SK-N-SH treated with all-trans-retinoic acid at 6 μM for 48 hours (cell line): ENCODE measurements around the gene PLEKHO1.

Source experiments
- ATAC-seq: fragments of 200-7000 bp; cut with Tn5 transposase; 3 replicates; pipeline ENCODE4 v1.9.1; 2020; ENCODE audit warnings: mild to moderate bottlenecking, moderate library complexity
- ARNTL ChIP-seq: fragments of 450-650 bp; formaldehyde crosslinking; IDR thresholded peaks from 2 replicates; pipeline ENCODE4 v1.5.0; 2020; ENCODE audit warnings: low read depth, mild to moderate bottlenecking, moderate library complexity, borderline replicate concordance
- BACH2 ChIP-seq: fragments of 250-450 bp; sonication (Bioruptor Pico); IDR thresholded peaks from 2 replicates; pipeline ENCODE4 v1.9.0; 2021; ENCODE audit warnings: mild to moderate bottlenecking, borderline replicate concordance
- CSDC2 ChIP-seq: fragments of 250-450 bp; sonication (Bioruptor Pico); IDR thresholded peaks from 2 replicates; pipeline ENCODE4 v1.5.0; 2020; ENCODE audit warnings: mild to moderate bottlenecking, moderate library complexity
- GLIS3 ChIP-seq: fragments of 250-450 bp; sonication (Bioruptor Pico); IDR thresholded peaks from 2 replicates; pipeline ENCODE4 v1.5.0; 2020; ENCODE audit warnings: mild to moderate bottlenecking, moderate library complexity
- ISL1 ChIP-seq: fragments of 250-450 bp; sonication (Bioruptor Pico); IDR thresholded peaks from 2 replicates; pipeline ENCODE4 v2.1.2; 2022; ENCODE audit warnings: mild to moderate bottlenecking, moderate library complexity
- TOX ChIP-seq: fragments of 250-450 bp; sonication (Bioruptor Pico); IDR thresholded peaks from 2 replicates; pipeline ENCODE4 v1.8.0; 2021; ENCODE audit warnings: mild to moderate bottlenecking, moderate library complexity, borderline replicate concordance
- ZNF70 ChIP-seq: fragments of 450-650 bp; formaldehyde crosslinking; IDR thresholded peaks from 2 replicates; pipeline ENCODE4 v1.5.0; 2020; ENCODE audit warnings: mild to moderate bottlenecking, moderate library complexity
- ZNF8 ChIP-seq: fragments of 450-650 bp; formaldehyde crosslinking; IDR thresholded peaks from 2 replicates; pipeline ENCODE4 v1.5.0; 2020; ENCODE audit warnings: mild to moderate bottlenecking, moderate library complexity
- TF ChIP-seq, protein P1 (sequence below): fragments of 250-450 bp; sonication (Bioruptor Pico); IDR thresholded peaks from 2 replicates; pipeline ENCODE4 v1.8.0; 2021; ENCODE audit warnings: low read depth, mild to moderate bottlenecking, moderate library complexity, borderline replicate concordance
- TF ChIP-seq, protein P2 (sequence below): fragments of 250-450 bp; sonication (Bioruptor Pico); IDR thresholded peaks from 2 replicates; pipeline ENCODE4 v1.5.1; 2021; ENCODE audit warnings: mild to moderate bottlenecking, moderate library complexity
- TF ChIP-seq, protein P3 (sequence below): fragments of 250-450 bp; sonication (Bioruptor Pico); IDR thresholded peaks from 2 replicates; pipeline ENCODE4 v1.8.0; 2020; ENCODE audit warnings: mild to moderate bottlenecking, moderate library complexity, borderline replicate concordance
- TF ChIP-seq, protein P4 (sequence below): fragments of 250-450 bp; sonication (Bioruptor Pico); IDR thresholded peaks from 2 replicates; pipeline ENCODE4 v1.5.0; 2020; ENCODE audit warnings: mild to moderate bottlenecking, moderate library complexity

The PLEKHO1 gene

DNA sequence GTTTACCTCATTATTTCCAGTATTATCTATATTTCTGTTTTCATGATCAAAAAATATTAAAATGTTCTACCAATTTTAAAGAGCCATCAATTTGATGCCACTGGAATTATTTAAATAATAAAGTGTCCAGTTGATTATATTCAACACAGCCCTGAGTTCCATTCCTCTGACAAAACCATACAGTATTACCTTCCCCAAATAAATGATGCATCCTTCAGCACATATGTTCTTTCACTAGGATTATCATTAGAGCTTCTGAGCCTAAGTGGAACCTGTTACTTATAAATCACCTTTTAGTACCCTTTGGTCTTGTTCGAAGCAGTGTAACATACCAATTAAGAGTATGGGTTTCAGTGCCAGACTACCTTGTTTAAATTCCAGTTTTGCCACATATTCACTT, 17.3 kb upstream of the PLEKHO1 start (continued):
- TF ChIP-seq, protein P1, sequence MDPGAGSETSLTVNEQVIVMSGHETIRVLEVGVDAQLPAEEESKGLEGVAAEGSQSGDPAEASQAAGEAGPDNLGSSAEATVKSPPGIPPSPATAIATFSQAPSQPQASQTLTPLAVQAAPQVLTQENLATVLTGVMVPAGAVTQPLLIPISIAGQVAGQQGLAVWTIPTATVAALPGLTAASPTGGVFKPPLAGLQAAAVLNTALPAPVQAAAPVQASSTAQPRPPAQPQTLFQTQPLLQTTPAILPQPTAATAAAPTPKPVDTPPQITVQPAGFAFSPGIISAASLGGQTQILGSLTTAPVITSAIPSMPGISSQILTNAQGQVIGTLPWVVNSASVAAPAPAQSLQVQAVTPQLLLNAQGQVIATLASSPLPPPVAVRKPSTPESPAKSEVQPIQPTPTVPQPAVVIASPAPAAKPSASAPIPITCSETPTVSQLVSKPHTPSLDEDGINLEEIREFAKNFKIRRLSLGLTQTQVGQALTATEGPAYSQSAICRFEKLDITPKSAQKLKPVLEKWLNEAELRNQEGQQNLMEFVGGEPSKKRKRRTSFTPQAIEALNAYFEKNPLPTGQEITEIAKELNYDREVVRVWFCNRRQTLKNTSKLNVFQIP = no peak
- TF ChIP-seq, protein P2, sequence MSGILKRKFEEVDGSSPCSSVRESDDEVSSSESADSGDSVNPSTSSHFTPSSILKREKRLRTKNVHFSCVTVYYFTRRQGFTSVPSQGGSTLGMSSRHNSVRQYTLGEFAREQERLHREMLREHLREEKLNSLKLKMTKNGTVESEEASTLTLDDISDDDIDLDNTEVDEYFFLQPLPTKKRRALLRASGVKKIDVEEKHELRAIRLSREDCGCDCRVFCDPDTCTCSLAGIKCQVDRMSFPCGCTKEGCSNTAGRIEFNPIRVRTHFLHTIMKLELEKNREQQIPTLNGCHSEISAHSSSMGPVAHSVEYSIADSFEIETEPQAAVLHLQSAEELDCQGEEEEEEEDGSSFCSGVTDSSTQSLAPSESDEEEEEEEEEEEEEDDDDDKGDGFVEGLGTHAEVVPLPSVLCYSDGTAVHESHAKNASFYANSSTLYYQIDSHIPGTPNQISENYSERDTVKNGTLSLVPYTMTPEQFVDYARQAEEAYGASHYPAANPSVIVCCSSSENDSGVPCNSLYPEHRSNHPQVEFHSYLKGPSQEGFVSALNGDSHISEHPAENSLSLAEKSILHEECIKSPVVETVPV = no peak
- TF ChIP-seq CSDC2 = no peak

DNA sequence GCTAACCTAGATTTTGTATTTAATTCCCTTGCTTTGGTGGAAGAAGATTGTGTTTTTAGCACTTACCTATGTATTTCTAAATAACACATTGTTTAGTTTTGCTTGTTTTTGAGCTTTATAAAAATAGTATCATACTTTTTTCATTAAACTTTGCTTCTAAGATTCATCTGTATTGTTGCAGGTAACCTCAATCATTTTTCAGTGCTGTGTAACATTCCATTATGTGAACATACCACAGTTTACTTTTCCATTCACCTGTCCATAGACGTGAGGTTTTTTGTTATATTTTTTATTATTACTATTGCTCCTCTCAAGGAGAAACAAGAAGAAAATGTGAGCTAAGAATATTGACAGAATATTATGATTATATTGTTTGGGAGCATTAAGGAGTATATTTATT, 15.2 kb upstream of the PLEKHO1 start:
- no peak for ATAC-seq
- no peak for TF ChIP-seq ISL1 (CRISPR knock-in tag)
- TF ChIP-seq, protein P3, sequence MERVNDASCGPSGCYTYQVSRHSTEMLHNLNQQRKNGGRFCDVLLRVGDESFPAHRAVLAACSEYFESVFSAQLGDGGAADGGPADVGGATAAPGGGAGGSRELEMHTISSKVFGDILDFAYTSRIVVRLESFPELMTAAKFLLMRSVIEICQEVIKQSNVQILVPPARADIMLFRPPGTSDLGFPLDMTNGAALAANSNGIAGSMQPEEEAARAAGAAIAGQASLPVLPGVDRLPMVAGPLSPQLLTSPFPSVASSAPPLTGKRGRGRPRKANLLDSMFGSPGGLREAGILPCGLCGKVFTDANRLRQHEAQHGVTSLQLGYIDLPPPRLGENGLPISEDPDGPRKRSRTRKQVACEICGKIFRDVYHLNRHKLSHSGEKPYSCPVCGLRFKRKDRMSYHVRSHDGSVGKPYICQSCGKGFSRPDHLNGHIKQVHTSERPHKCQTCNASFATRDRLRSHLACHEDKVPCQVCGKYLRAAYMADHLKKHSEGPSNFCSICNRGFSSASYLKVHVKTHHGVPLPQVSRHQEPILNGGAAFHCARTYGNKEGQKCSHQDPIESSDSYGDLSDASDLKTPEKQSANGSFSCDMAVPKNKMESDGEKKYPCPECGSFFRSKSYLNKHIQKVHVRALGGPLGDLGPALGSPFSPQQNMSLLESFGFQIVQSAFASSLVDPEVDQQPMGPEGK (CRISPR knock-in tag) = no peak
- no peak for TF ChIP-seq ARNTL (CRISPR knock-in tag)
- no peak for TF ChIP-seq GLIS3
- no peak for TF ChIP-seq BACH2 (CRISPR knock-in tag)
- TF ChIP-seq, protein P4, sequence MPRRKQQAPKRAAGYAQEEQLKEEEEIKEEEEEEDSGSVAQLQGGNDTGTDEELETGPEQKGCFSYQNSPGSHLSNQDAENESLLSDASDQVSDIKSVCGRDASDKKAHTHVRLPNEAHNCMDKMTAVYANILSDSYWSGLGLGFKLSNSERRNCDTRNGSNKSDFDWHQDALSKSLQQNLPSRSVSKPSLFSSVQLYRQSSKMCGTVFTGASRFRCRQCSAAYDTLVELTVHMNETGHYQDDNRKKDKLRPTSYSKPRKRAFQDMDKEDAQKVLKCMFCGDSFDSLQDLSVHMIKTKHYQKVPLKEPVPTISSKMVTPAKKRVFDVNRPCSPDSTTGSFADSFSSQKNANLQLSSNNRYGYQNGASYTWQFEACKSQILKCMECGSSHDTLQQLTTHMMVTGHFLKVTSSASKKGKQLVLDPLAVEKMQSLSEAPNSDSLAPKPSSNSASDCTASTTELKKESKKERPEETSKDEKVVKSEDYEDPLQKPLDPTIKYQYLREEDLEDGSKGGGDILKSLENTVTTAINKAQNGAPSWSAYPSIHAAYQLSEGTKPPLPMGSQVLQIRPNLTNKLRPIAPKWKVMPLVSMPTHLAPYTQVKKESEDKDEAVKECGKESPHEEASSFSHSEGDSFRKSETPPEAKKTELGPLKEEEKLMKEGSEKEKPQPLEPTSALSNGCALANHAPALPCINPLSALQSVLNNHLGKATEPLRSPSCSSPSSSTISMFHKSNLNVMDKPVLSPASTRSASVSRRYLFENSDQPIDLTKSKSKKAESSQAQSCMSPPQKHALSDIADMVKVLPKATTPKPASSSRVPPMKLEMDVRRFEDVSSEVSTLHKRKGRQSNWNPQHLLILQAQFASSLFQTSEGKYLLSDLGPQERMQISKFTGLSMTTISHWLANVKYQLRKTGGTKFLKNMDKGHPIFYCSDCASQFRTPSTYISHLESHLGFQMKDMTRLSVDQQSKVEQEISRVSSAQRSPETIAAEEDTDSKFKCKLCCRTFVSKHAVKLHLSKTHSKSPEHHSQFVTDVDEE (CRISPR knock-in tag) = no peak
- no peak for TF ChIP-seq ZNF70 (CRISPR knock-in tag)
- TF ChIP-seq, protein P2 = no peak
- TF ChIP-seq ZNF8 (CRISPR knock-in tag) = peak; percentile 36; the same call in 1 of the 2 replicates

DNA sequence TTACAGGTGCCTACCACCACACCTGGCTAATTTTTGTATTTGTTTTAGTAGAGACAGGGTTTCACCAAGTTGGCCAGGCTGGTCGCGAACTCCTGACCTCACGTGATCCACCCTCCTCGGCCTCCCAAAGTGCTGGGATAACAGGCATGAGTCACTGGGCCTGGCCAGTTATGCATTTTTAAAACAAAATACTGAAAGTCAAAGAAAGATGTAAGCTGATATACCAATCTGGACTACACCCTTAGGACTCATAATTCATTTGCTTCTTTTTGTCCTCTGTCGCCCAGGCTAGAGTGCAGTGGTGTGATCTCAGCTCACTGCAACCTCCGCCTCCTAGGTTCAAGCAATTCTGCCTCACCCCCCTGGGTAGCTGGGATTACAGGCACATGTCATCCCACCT, 14.3 kb upstream of the PLEKHO1 start:
- peak; percentile 75 for ATAC-seq

DNA sequence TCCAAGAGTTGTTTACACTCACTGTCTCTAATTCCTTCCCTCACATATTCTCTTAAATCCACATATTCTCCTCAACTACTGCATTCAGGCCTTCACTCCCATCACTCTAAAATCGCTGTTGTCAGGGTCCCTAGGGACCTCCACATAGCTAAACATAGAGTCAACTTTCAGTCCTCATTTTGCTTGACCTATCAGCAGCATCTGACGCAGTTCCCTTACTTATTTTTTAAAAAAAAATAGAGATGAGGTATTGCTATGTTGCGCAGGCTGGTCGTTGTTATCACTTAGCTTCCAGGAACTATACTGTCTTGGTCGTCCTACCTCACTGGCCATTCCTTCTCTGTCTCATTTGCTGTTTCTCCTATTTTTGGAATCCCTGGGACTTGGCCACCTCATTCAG, 11.7 kb upstream of the PLEKHO1 start:
- TF ChIP-seq ARNTL (CRISPR knock-in tag) (no peak), ZNF70 (CRISPR knock-in tag) (no peak), TOX (no peak)
- TF ChIP-seq, protein P4 (CRISPR knock-in tag) = no peak
- TF ChIP-seq, protein P1 = no peak
- no peak for ATAC-seq
